Measurements from ENCODE around the gene IGSF8. TPM values are rescaled to one million over a fixed set of nuclear protein-coding genes. Genes with fewer than 3 reads are reported as not detected.

Gene IGSF8
- total RNA-seq, 1 donor from 2014 or later, result 17.2 TPM

GRCh38 chr1:160143695-160144094 is 45.3 kb upstream of the IGSF8 start:
- no peak for DNase-seq (ENCODE audit: low spot score)
- Mint-ChIP-seq H3K4me3 (ENCODE audit: unreplicated experiment) (no peak overlapping the region), H3K36me3 (ENCODE audit: low read depth, unreplicated experiment) (peaks cover 7% of the 10 kb centered on the region), H3K27me3 (ENCODE audit: unreplicated experiment) (peaks cover 2% of the 10 kb centered on the region), H3K27ac (ENCODE audit: unreplicated experiment) (no peak overlapping the region), H3K4me1 (ENCODE audit: unreplicated experiment) (peaks cover 10% of the 10 kb centered on the region), H3K9me3 (ENCODE audit: unreplicated experiment) (no peaks in the 10 kb centered on the region)
- TF ChIP-seq CTCF (IDR thresholded peaks at IDR 0.05; ENCODE audit: unreplicated experiment), result no peak

DNA sequence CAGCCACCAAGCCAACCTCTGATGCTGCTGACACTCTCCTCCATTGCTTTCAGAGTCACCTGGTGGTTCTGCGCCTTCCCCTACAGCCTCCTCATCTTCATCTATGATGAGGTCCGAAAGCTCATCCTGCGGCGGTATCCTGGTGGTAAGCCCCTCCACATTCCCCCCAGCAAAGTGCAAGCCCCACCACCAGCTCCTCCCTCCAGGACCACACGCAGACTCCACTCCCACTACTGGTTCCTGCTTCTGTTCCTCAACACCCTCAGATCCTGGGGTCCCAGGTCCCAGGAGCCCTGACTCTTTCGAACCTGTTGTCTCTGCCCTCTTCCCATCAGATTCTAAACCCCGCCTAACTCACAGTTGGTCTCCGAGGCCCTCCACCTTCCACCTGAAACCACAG is 41.4 kb upstream of the IGSF8 start:
- peaks cover 10% of the 10 kb centered on the region for H3K4me1 Mint-ChIP-seq (ENCODE audit: unreplicated experiment)
- no peak for TF ChIP-seq CTCF (IDR thresholded peaks at IDR 0.05; ENCODE audit: unreplicated experiment)
- H3K36me3 Mint-ChIP-seq (ENCODE audit: low read depth, unreplicated experiment), result peaks cover 7% of the 10 kb centered on the region
- H3K4me3 Mint-ChIP-seq (ENCODE audit: unreplicated experiment), result no peak overlapping the region
- no peak overlapping the region for H3K27ac Mint-ChIP-seq (ENCODE audit: unreplicated experiment)
- no peak for DNase-seq (ENCODE audit: low spot score)
- no peaks in the 10 kb centered on the region for H3K9me3 Mint-ChIP-seq (ENCODE audit: unreplicated experiment)
- H3K27me3 Mint-ChIP-seq (ENCODE audit: unreplicated experiment), result peaks cover 8% of the 10 kb centered on the region

- no peak for DNase-seq (ENCODE audit: low spot score)
- no peak for TF ChIP-seq CTCF (IDR thresholded peaks at IDR 0.05; ENCODE audit: unreplicated experiment)
- Mint-ChIP-seq H3K27me3 (ENCODE audit: unreplicated experiment) (peaks cover 7% of the 10 kb centered on the region), H3K4me3 (ENCODE audit: unreplicated experiment) (no peak overlapping the region), H3K4me1 (ENCODE audit: unreplicated experiment) (peaks cover 10% of the 10 kb centered on the region), H3K9me3 (ENCODE audit: unreplicated experiment) (no peaks in the 10 kb centered on the region), H3K27ac (ENCODE audit: unreplicated experiment) (no peak overlapping the region), H3K36me3 (ENCODE audit: low read depth, unreplicated experiment) (peaks cover 7% of the 10 kb centered on the region)
These were observed 38.9 kb upstream of the IGSF8 start for GRCh38 chr1:160137216-160137862.

GRCh38 chr1:160136926-160137200 is 38.4 kb upstream of the IGSF8 start:
- H3K27me3 Mint-ChIP-seq (ENCODE audit: unreplicated experiment), result peaks cover 7% of the 10 kb centered on the region
- no peaks in the 10 kb centered on the region for H3K9me3 Mint-ChIP-seq (ENCODE audit: unreplicated experiment)
- H3K4me3 Mint-ChIP-seq (ENCODE audit: unreplicated experiment), result no peak overlapping the region
- H3K4me1 Mint-ChIP-seq (ENCODE audit: unreplicated experiment), result peaks cover 5% of the 10 kb centered on the region
- no peak overlapping the region for H3K27ac Mint-ChIP-seq (ENCODE audit: unreplicated experiment)
- peaks cover 6% of the 10 kb centered on the region for H3K36me3 Mint-ChIP-seq (ENCODE audit: low read depth, unreplicated experiment)
- TF ChIP-seq CTCF (IDR thresholded peaks at IDR 0.05; ENCODE audit: unreplicated experiment), result no peak
- DNase-seq (ENCODE audit: low spot score), result no peak

DNA sequence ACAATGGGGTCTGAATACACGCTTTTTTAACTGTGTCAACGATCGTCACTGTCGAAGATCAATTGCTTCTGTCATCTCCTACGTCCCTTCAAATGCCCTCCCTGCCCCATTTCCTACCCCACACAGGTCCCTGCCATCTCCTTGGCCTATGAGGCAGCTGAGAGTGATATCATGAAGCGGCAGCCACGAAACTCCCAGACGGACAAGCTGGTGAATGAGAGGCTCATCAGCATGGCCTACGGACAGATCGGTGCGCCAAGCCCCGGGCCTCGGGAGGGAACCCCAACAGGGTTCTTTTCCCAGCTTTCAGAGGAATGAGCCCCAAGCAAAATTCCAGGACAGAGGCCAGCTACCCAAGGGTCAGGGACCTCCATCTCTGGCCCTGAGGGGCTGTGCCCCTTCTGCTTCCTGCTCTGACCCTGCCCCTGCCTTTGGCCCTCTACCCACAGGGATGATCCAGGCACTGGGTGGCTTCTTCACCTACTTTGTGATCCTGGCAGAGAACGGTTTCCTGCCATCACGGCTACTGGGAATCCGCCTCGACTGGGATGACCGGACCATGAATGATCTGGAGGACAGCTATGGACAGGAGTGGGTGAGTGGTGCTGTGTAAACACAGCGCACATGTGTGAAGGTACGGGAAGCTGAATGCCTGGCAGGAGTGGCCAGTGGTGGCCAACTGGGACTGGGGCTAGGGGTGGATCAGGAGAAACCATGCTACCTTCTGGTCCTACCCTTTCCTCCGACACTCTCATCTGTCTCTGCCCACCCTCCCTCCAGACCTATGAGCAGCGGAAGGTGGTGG is 37.9 kb upstream of the IGSF8 start:
- no peak for DNase-seq (ENCODE audit: low spot score)
- Mint-ChIP-seq H3K27ac (ENCODE audit: unreplicated experiment) (no peak overlapping the region), H3K9me3 (ENCODE audit: unreplicated experiment) (no peaks in the 10 kb centered on the region), H3K36me3 (ENCODE audit: low read depth, unreplicated experiment) (peaks cover 3% of the 10 kb centered on the region), H3K4me1 (ENCODE audit: unreplicated experiment) (no peaks in the 10 kb centered on the region), H3K4me3 (ENCODE audit: unreplicated experiment) (no peak overlapping the region), H3K27me3 (ENCODE audit: unreplicated experiment) (peaks cover 9% of the 10 kb centered on the region)
- TF ChIP-seq CTCF (IDR thresholded peaks at IDR 0.05; ENCODE audit: unreplicated experiment), result no peak

All from endothelial cell (in vitro differentiated cells).